Aorta (tissue), 5 donors: Measurements from ENCODE around the gene RIPOR3. TPM values are rescaled to one million over a fixed set of nuclear protein-coding genes. Genes with fewer than 3 reads are reported as not detected.
"Not testable (repeated sequence)": the region's sequence is repeated elsewhere in the genome, so short reads cannot be mapped to it uniquely, and the experiment has no call there.

ENCODE experiments used
- ATAC-seq: fragments of 200-7000 bp; cut with Tn5 transposase; one replicate; pipeline ENCODE4 v1.9.1; 2022; ENCODE audit warnings: moderate library complexity; ENCODE audit not compliant: low FRiP score
- DNase-seq, 2 donors: peaks; one replicate each; pipeline ENCODE4 v3.0.0-alpha.2; 2020
- H3K27ac ChIP-seq, 2 donors: one replicate each; pipeline ENCODE4 v1.5.1; 2013; ENCODE audit warnings: low read length in 2 of 2, mild to moderate bottlenecking in 2 of 2, moderate library complexity in 2 of 2, control low read depth in 1 of 2, inconsistent platforms in 1 of 2, low read depth in 1 of 2
- H3K27me3 ChIP-seq, 2 donors: one replicate each; pipeline ENCODE4 v1.6.1; 2013; ENCODE audit warnings: control low read depth in 1 of 2, low read length in 1 of 2, mild to moderate bottlenecking in 1 of 2, moderate library complexity in 1 of 2; ENCODE audit not compliant: insufficient read depth in 2 of 2, control insufficient read depth in 1 of 2
- H3K36me3 ChIP-seq, 2 donors: one replicate each; pipeline ENCODE4 v1.6.1; 2013; ENCODE audit warnings: control low read depth in 1 of 2, low read length in 1 of 2, mild to moderate bottlenecking in 1 of 2; ENCODE audit not compliant: insufficient read depth in 2 of 2, control insufficient read depth in 1 of 2
- H3K4me1 ChIP-seq, 2 donors: one replicate each; pipeline ENCODE4 v1.6.1; 2013; ENCODE audit warnings: low read length in 2 of 2, control low read depth in 1 of 2, mild to moderate bottlenecking in 1 of 2, moderate library complexity in 1 of 2; ENCODE audit not compliant: insufficient read depth in 2 of 2, control insufficient read depth in 1 of 2
- H3K4me3 ChIP-seq, 2 donors: one replicate each; pipeline ENCODE4 v1.5.1; 2013; ENCODE audit warnings: low read length in 2 of 2, control low read depth in 1 of 2, mild to moderate bottlenecking in 1 of 2
- H3K9me3 ChIP-seq: one replicate; pipeline ENCODE4 v1.6.1; 2013; ENCODE audit warnings: mild to moderate bottlenecking, low read length; ENCODE audit not compliant: control insufficient read depth
- WGBS, 2 donors: extraction: QIAGEN DNeasy Blood & Tissue Kit; methylation state at CpG; one replicate each; pipeline ENCODE4 v1.1.7; 2013; 5-methylcytosine and 5-hydroxymethylcytosine counted together
- intact Hi-C, 2 donors: fragments of 100-400 bp; cut with DNase I; formaldehyde crosslinking; loops; one replicate each; pipeline versions ENCODE4 v1.14.2 to v1.15.0; 2022
- polyA plus RNA-seq, 2 donors: library from polyadenylated mRNA; stranded (reverse); fragments of 200-250 nt; gene quantifications; one replicate each; pipeline ENCODE4 v1.2.3, GENCODE V29; 2013
- total RNA-seq, 2 donors: library from RNA; stranded (reverse); fragmentation: NEBNext Ultra II Directional; extraction: Animal tissue kit (Norgen Biotek cat#: 25700); gene quantifications; one replicate each; pipeline ENCODE4 v1.2.1, GENCODE V29; 2021
- donor health status: healthy with polysubstance abuse.
- donor health status: Bipolar disorder and iron deficiency.
- donor health status: DM: no; HTN: no; CAD: no.
- donor health status: DM: no; HTN: no; CAD: no.
- donor health status: DM: yes; HTN: yes; CAD: no.

The RIPOR3 gene
- total and polyA plus RNA-seq, 4 donors: 0.23 to 8.0 (median 2.3) TPM

DNA sequence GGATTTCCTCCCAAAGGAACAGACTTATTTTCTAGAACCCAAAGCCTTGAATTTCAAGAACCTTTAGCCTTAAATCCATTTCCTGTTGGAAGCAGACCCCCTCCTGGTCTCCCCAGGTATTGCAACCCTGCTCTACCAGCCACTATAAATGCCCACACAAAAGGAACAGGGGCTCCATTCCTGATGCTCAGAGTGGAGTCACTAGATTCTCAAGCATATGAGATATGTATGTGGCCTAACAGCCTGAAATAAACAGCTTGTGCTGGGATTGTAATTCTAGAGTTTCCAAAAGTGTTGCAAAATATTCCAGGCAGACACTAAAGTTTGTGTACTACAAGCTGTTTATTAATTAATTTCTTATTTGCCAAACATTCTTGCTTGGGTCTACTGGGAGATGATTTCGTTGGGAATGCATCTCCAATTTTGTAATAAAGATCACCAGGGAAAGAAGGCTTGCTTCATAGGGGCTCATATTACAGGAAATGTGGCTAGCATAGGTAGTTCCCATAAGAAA, 44.8 kb downstream of the RIPOR3 start:
- Histone ChIP-seq H3K36me3 (no peaks in the 10 kb centered on the region), H3K4me3 (no peak overlapping the region), H3K27me3 (no peaks in the 10 kb centered on the region), H3K27ac (no peak overlapping the region), H3K4me1 (no peaks in the 10 kb centered on the region), H3K9me3 (no peaks in the 10 kb centered on the region)
- intact Hi-C loops: loop anchor here in 1 of 2 donors (5.0 kb wide), 1 partner anchor 86 kb away; the partner anchor contains the start of gene PARD6B
- DNase-seq (no peak), ATAC-seq (peak; percentile 62)
- WGBS, 2 donors: 92 to 93% methylated on average over 1 of the region's 1 CpG

DNA sequence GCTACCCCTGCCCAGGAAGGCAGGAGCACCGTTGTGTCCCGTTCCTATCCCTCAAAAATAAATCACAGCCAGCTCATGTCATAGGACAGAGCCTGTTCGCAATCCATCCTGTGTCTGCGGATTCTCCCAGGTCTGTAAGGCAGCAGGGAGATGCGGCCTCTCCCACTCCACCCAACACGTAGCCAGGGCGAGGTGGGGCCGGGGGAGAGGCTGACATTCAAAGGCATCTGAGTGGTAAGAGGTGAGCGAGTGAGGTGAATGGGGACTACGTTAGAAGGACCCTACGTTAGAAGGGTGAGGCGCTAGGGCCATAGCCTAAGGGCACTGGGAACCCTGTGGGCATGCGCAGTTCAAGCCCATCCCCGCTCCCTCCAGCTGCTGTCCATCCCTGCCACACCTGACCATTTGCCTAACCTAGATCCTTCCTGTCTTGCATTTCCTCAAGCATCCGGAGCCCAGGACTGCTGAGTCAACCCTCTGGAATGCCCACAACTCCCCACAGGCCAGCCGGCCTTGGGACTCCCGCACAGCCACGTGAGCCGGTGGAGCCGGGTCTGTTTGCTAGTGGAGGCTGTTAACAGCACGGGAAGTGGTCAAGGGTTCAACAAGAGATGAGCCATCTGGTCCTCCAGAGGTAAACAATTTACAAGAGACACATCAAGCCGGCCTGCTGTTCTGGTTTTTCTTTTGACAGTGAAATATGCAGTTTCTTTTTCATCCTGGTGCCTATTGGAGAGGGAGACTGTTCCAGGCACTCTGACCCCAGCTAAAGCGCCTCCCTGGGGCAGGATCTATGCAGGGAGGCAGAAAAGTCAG, 45.9 kb downstream of the RIPOR3 start:
- H3K27ac ChIP-seq: no peak overlapping the region
- no peaks in the 10 kb centered on the region for H3K27me3 ChIP-seq
- ATAC-seq: peak; percentile 37

DNA sequence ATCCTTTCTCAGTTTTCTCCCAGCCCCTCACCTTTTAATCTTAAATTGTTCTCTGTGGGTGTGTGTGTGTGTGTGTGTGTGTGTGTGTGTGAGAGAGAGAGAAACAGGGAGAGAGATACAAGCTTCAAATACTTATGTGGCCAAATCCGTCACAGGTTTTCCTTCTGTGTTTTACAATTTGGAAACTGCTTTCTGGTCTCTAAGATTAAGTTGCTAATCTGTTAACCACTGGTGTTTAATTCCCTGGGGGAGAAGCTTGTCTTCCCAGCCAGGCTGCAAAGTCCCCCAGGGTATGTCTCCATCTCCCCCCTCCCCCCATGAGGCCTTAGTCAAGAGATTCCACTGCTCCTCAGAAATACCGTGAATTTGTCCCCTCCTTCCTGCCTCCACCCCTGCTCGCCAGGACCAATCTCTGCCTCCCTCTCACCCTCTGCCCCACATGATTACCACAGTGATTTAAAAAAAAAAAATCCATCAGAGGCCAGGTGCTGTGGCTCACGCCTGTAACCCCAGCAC, 49.0 kb downstream of the RIPOR3 start:
- no peak overlapping the region for H3K27ac ChIP-seq
- no peaks in the 10 kb centered on the region for H3K9me3 ChIP-seq
- H3K4me3 ChIP-seq: no peak overlapping the region
- no peak for DNase-seq
- 74 to 81% methylated on average over 4 of the region's 4 CpGs for WGBS, 2 donors
- intact Hi-C loops: no loop called here
- no peaks in the 10 kb centered on the region for H3K27me3 ChIP-seq
- H3K4me1 ChIP-seq: no peaks in the 10 kb centered on the region
- no peak for ATAC-seq
- no peaks in the 10 kb centered on the region for H3K36me3 ChIP-seq

More for the DNA sequence above, 45.9 kb downstream of the RIPOR3 start:
- no peaks in the 10 kb centered on the region for H3K4me1 ChIP-seq
- peak; percentile 69 to 90 for DNase-seq
- no peak overlapping the region for H3K4me3 ChIP-seq
- H3K9me3 ChIP-seq: no peaks in the 10 kb centered on the region
- no peaks in the 10 kb centered on the region for H3K36me3 ChIP-seq
- WGBS, 2 donors: 48 to 52% methylated on average over 23 of the region's 23 CpGs
- intact Hi-C loops: loop anchor here in 1 of 2 donors (5.0 kb wide), 1 partner anchor 87 kb away; the partner anchor contains the start of gene PARD6B

- H3K4me3 ChIP-seq, H3K27me3 ChIP-seq, DNase-seq, intact Hi-C loops, H3K36me3 ChIP-seq, H3K27ac ChIP-seq, H3K9me3 ChIP-seq, ATAC-seq, H3K4me1 ChIP-seq: not testable (repeated sequence)
- 91 to 93% methylated on average over 8 to 9 of the region's 11 CpGs for WGBS, 2 donors
These were observed 49.6 kb downstream of the RIPOR3 start for GRCh38 chr20:50641625-50642287.

GRCh38 chr20:50639971-50640711, 51.2 kb downstream of the RIPOR3 start:
- 83% methylated on average over 16 to 19 of the region's 20 CpGs for WGBS, 2 donors
- H3K36me3 ChIP-seq, ATAC-seq, H3K27ac ChIP-seq, DNase-seq, intact Hi-C loops, H3K4me1 ChIP-seq, H3K27me3 ChIP-seq, H3K4me3 ChIP-seq, H3K9me3 ChIP-seq: not testable (repeated sequence)

GRCh38 chr20:50638015-50638847, 53.1 kb downstream of the RIPOR3 start:
- peak; percentile 13 for ATAC-seq
- WGBS, 2 donors: 88 to 91% methylated on average over 10 to 13 of the region's 15 CpGs

GRCh38 chr20:50636601-50637540, 54.5 kb downstream of the RIPOR3 start:
- no peak for ATAC-seq

More at GRCh38 chr20:50638015-50638847, 53.1 kb downstream of the RIPOR3 start:
- H3K4me1 ChIP-seq, H3K36me3 ChIP-seq, H3K9me3 ChIP-seq, intact Hi-C loops, H3K4me3 ChIP-seq, H3K27ac ChIP-seq, DNase-seq, H3K27me3 ChIP-seq: not testable (repeated sequence)

More at GRCh38 chr20:50636601-50637540, 54.5 kb downstream of the RIPOR3 start:
- Histone ChIP-seq H3K27me3 (no peaks in the 10 kb centered on the region), H3K9me3 (no peaks in the 10 kb centered on the region), H3K4me1 (no peaks in the 10 kb centered on the region), H3K27ac (no peak overlapping the region), H3K4me3 (no peak overlapping the region), H3K36me3 (no peaks in the 10 kb centered on the region)
- intact Hi-C loops: no loop called here
- WGBS, 2 donors: 40 to 46% methylated on average over 22 of the region's 22 CpGs
- no peak for DNase-seq
